ENCODE measurements around the gene MSRB3.

DNA sequence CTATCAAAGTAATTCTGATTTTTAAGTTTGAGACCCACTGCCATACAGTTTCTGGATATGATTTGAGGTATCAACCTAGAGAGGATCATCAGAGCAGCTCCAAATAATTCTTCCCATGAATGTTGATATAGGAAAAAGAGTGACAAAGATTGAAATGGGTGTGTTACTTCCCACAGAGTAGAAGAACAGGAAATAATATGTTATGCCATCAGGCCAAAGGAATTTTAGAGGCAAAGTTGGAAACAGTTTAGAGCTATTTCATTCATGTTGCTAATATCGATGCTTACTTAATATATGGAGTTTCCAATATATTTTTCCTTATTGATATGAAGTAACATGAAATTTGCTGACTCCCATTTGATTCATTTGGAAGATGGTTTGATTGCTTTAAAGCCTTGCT lies 8.9 kb upstream of the MSRB3 start:
- TF ChIP-seq, protein P1, sequence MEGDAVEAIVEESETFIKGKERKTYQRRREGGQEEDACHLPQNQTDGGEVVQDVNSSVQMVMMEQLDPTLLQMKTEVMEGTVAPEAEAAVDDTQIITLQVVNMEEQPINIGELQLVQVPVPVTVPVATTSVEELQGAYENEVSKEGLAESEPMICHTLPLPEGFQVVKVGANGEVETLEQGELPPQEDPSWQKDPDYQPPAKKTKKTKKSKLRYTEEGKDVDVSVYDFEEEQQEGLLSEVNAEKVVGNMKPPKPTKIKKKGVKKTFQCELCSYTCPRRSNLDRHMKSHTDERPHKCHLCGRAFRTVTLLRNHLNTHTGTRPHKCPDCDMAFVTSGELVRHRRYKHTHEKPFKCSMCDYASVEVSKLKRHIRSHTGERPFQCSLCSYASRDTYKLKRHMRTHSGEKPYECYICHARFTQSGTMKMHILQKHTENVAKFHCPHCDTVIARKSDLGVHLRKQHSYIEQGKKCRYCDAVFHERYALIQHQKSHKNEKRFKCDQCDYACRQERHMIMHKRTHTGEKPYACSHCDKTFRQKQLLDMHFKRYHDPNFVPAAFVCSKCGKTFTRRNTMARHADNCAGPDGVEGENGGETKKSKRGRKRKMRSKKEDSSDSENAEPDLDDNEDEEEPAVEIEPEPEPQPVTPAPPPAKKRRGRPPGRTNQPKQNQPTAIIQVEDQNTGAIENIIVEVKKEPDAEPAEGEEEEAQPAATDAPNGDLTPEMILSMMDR (IDR thresholded peaks at IDR 0.05) = no peak
- no peak for TF ChIP-seq POLR2A (IDR thresholded peaks at IDR 0.05)

All from thyroid gland (tissue), 4 donors.